ENCODE measurements around the gene DLGAP3.
"Not testable (repeated sequence)": the region's sequence is repeated elsewhere in the genome, so short reads cannot be mapped to it uniquely, and the experiment has no call there.

The DLGAP3 gene

GRCh38 chr1:34929497-34929852 lies at the start of gene DLGAP3:
Gene DLGAP3, minus strand, starts transcription at chr1:34929650. Its CDS starts 24,267 bp downstream, at chr1:34905383.
- no peak for DNase-seq (ENCODE audit: low read depth, low spot score)

GRCh38 chr1:34978921-34979320 lies 49.5 kb upstream of the DLGAP3 start:
- no peak for DNase-seq (ENCODE audit: low read depth, low spot score)

GRCh38 chr1:34977858-34978257 lies 48.4 kb upstream of the DLGAP3 start:
- DNase-seq (ENCODE audit: low read depth, low spot score): no peak

GRCh38 chr1:34977210-34977471 lies 47.7 kb upstream of the DLGAP3 start:
- no peak for DNase-seq (ENCODE audit: low read depth, low spot score)

- DNase-seq (ENCODE audit: low read depth, low spot score): no peak
These were observed 47.1 kb upstream of the DLGAP3 start for GRCh38 chr1:34976384-34977209.

GRCh38 chr1:34975771-34976170 lies 46.3 kb upstream of the DLGAP3 start:
- DNase-seq (ENCODE audit: low read depth, low spot score): no peak

- DNase-seq (ENCODE audit: low read depth, low spot score): no peak
These were observed 45.9 kb upstream of the DLGAP3 start for GRCh38 chr1:34975338-34975737.

- DNase-seq (ENCODE audit: low read depth, low spot score): no peak
These were observed 45.2 kb upstream of the DLGAP3 start for GRCh38 chr1:34974626-34975025.

GRCh38 chr1:34973326-34973725 lies 43.9 kb upstream of the DLGAP3 start:
- no peak for DNase-seq (ENCODE audit: low read depth, low spot score)

- peak; percentile 38 for DNase-seq (ENCODE audit: low read depth, low spot score)
These were observed 41.4 kb upstream of the DLGAP3 start for GRCh38 chr1:34970829-34971228.

- DNase-seq (ENCODE audit: low read depth, low spot score): no peak
These were observed 40.8 kb upstream of the DLGAP3 start for GRCh38 chr1:34970220-34970735.

GRCh38 chr1:34968297-34968696 lies 38.8 kb upstream of the DLGAP3 start:
- DNase-seq (ENCODE audit: low read depth, low spot score): not testable (repeated sequence)

- DNase-seq (ENCODE audit: low read depth, low spot score): not testable (repeated sequence)
These were observed 38.2 kb upstream of the DLGAP3 start for GRCh38 chr1:34967672-34968071.

GRCh38 chr1:34965597-34965996 lies 36.1 kb upstream of the DLGAP3 start:
- no peak for DNase-seq (ENCODE audit: low read depth, low spot score)

GRCh38 chr1:34950428-34950827 lies 21.0 kb upstream of the DLGAP3 start:
- no peak for DNase-seq (ENCODE audit: low read depth, low spot score)

GRCh38 chr1:34948739-34949138 lies 19.3 kb upstream of the DLGAP3 start:
- DNase-seq (ENCODE audit: low read depth, low spot score): not testable (repeated sequence)

- DNase-seq (ENCODE audit: low read depth, low spot score): not testable (repeated sequence)
These were observed 18.3 kb upstream of the DLGAP3 start for GRCh38 chr1:34947641-34948314.

- peak; percentile 45 for DNase-seq (ENCODE audit: low read depth, low spot score)
These were observed 16.8 kb upstream of the DLGAP3 start for GRCh38 chr1:34946211-34946610.

- not testable (repeated sequence) for DNase-seq (ENCODE audit: low read depth, low spot score)
These were observed 12.3 kb upstream of the DLGAP3 start for GRCh38 chr1:34941798-34942197.

GRCh38 chr1:34930702-34931071 lies 1.2 kb upstream of the DLGAP3 start:
- no peak for DNase-seq (ENCODE audit: low read depth, low spot score)

- DNase-seq (ENCODE audit: low read depth, low spot score): peak; percentile 39
These were observed 627 bp upstream of the DLGAP3 start for GRCh38 chr1:34929853-34930701.
